Upper lobe of left lung (tissue), 6 donors: ENCODE measurements around the gene DLAT. TPM values are rescaled to one million over a fixed set of nuclear protein-coding genes. Genes with fewer than 3 reads are reported as not detected.
"Not testable (repeated sequence)": the region's sequence is repeated elsewhere in the genome, so short reads cannot be mapped to it uniquely, and the experiment has no call there.

Experiments
- ATAC-seq, 2 donors: fragments of 200-7000 bp; cut with Tn5 transposase; one replicate each; pipeline ENCODE4 v1.9.1; 2022; ENCODE audit warnings: mild to moderate bottlenecking in 2 of 2, moderate library complexity in 2 of 2; ENCODE audit not compliant: low FRiP score in 2 of 2
- DNase-seq, 2 donors: peaks; one replicate each; pipeline ENCODE4 v3.0.0-alpha.2; 2019 to 2020
- H3K27ac ChIP-seq, 4 donors: fragments of 200-600 bp; sonication (generic); one replicate each; pipeline ENCODE4 v1.5.1; 2016 to 2019
- H3K27me3 ChIP-seq, 4 donors: fragments of 200-600 bp; sonication (generic); one replicate each; pipeline ENCODE4 v1.5.1; 2017 to 2019
- H3K36me3 ChIP-seq, 4 donors: fragments of 200-600 bp; sonication (generic); one replicate each; pipeline ENCODE4 v1.5.1; 2016 to 2019
- H3K4me1 ChIP-seq, 4 donors: fragments of 200-600 bp; sonication (generic); one replicate each; pipeline ENCODE4 v1.5.1; 2018 to 2019
- H3K4me3 ChIP-seq, 4 donors: fragments of 200-600 bp; sonication (generic); one replicate each; pipeline ENCODE4 v1.5.1; 2017 to 2019; ENCODE audit warnings: mild to moderate bottlenecking in 2 of 4, moderate library complexity in 1 of 4
- H3K9me3 ChIP-seq, 4 donors: fragments of 200-600 bp; sonication (generic); one replicate each; pipeline ENCODE4 v1.5.1; 2018 to 2019
- CTCF ChIP-seq, 6 experiments: fragments of 450-650 bp in 4 of 6; fragments of 200-600 bp in 2 of 6; sonication (generic) in 2 of 6; IDR thresholded peaks; one replicate each; pipeline ENCODE4 v1.5.1; 2016 to 2019; ENCODE audit warnings: antibody characterized with exemption in 6 of 6
- EP300 ChIP-seq, 4 donors: sonication (generic); formaldehyde crosslinking; IDR thresholded peaks; one replicate each; pipeline ENCODE4 v1.5.1; 2017; ENCODE audit warnings: antibody characterized with exemption in 4 of 4, control low read depth in 2 of 4
- POLR2A ChIP-seq, 4 donors: fragments of 450-650 bp; IDR thresholded peaks; one replicate each; pipeline ENCODE4 v1.5.1; 2016 to 2017; ENCODE audit warnings: antibody characterized with exemption in 4 of 4, mild to moderate bottlenecking in 2 of 4
- POLR2AphosphoS5 ChIP-seq, 2 donors: sonication (generic); formaldehyde crosslinking; IDR thresholded peaks; one replicate each; pipeline ENCODE4 v1.5.1; 2017; ENCODE audit warnings: antibody characterized with exemption in 2 of 2
- WGBS, 2 donors: methylation state at CpG; one replicate each; pipeline ENCODE4 v1.1.5; 2017 to 2018; 5-methylcytosine and 5-hydroxymethylcytosine counted together
- total RNA-seq, 6 donors: library from RNA; depleted of rRNA in 4 of 6; stranded (reverse); fragments of >200 nt in 4 of 6; gene quantifications; one replicate each; pipeline versions ENCODE4 v1.1.0 to v1.2.1, GENCODE V29; 2016 to 2021
- donor health status: DM: no; HTN: no; CAD: no; lungs with moderate emphysema.
- donor health status: DM: no; HTN: yes; CAD: no; lungs with severe emphysema.

The DLAT gene
- total RNA-seq, 6 donors from 2014 or later: 12.6 to 37.7 (median 27.2) TPM

- ATAC-seq: no peak
- no peak for TF ChIP-seq POLR2A (IDR thresholded peaks at IDR 0.05)
- TF ChIP-seq CTCF (IDR thresholded peaks at IDR 0.05): no peak
- no peak for TF ChIP-seq POLR2AphosphoS5 (IDR thresholded peaks at IDR 0.05)
- TF ChIP-seq EP300 (IDR thresholded peaks at IDR 0.05): no peak
- H3K36me3 ChIP-seq: peaks cover 9 to 73% (median 23%) of the 10 kb centered on the region in 4 donors
- H3K27me3 ChIP-seq: no peaks in the 10 kb centered on the region
- 96% methylated on average over 4 of the region's 4 CpGs for WGBS, 2 donors
- no peak overlapping the region for H3K27ac ChIP-seq
- DNase-seq: no peak
- peaks cover 0 to 5% (median 0%) of the 10 kb centered on the region in 4 donors for H3K4me1 ChIP-seq
- H3K4me3 ChIP-seq: no peak overlapping the region
- no peaks in the 10 kb centered on the region for H3K9me3 ChIP-seq
Measured at GRCh38 chr11:112044961-112045360, 19.8 kb downstream of the DLAT start.

DNA sequence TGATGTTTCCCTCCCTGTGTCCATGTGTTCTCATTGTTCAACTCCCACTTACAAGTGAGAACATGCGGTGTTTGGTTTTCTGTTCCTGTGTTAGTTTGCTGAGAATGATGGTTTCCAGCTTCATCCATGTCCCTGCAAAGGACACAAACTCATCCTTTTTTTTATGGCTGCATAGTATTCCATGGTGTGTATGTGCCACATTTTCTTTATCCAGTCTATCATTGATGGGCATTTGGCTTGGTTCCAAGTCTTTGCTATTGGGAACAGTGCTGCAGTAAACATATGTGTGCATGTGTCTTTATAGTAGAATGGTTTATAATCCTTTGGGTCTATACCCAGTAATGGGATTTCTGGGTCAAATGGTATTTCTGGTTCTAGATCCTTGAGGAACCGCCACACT, 21.4 kb downstream of the DLAT start:
- H3K9me3 ChIP-seq, ATAC-seq, DNase-seq, H3K4me3 ChIP-seq, H3K4me1 ChIP-seq, H3K27me3 ChIP-seq, H3K27ac ChIP-seq: not testable (repeated sequence)
- H3K36me3 ChIP-seq: peaks cover 13 to 74% (median 29%) of the 10 kb centered on the region in 4 donors
- 92 to 100% methylated on average over 2 of the region's 2 CpGs for WGBS, 2 donors

- not testable (repeated sequence) for H3K27me3 ChIP-seq, H3K9me3 ChIP-seq, H3K4me1 ChIP-seq, H3K27ac ChIP-seq, DNase-seq, H3K4me3 ChIP-seq, ATAC-seq
- peaks cover 14 to 86% (median 41%) of the 10 kb centered on the region in 4 donors for H3K36me3 ChIP-seq
- WGBS, 2 donors: 89 to 98% methylated on average over 3 of the region's 3 CpGs
Measured at GRCh38 chr11:112048256-112048655, 23.0 kb downstream of the DLAT start.

DNA sequence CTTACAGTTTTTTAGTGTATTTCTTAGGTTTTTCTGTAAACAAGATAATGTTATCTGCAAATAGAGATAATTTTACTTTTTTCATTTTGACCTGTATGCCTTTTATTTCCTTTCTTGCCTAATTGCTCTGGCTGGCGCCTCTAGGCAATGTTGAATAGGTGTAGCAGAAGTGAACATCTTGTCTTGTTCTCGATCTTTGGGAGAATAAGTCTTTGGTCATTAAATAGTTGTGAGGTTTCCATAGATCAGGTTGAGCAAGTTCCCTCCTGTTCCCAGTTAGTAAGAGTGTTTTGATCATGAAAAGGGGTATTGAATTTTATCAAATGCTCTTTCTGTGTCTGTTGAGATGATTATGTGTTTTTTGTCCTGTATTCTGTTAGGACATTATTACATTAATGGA, 24.6 kb downstream of the DLAT start:
- Histone ChIP-seq H3K27ac (no peak overlapping the region), H3K36me3 (peaks cover 13 to 89% (median 43%) of the 10 kb centered on the region in 4 donors), H3K4me1 (peaks cover 0 to 5% (median 0%) of the 10 kb centered on the region in 4 donors), H3K9me3 (no peaks in the 10 kb centered on the region), H3K4me3 (no peak overlapping the region), H3K27me3 (no peaks in the 10 kb centered on the region)
- no peak for DNase-seq
- no peak for ATAC-seq
- TF ChIP-seq POLR2A (IDR thresholded peaks at IDR 0.05): no peak
- 47 to 50% methylated on average over 2 of the region's 2 CpGs for WGBS, 2 donors

DNA sequence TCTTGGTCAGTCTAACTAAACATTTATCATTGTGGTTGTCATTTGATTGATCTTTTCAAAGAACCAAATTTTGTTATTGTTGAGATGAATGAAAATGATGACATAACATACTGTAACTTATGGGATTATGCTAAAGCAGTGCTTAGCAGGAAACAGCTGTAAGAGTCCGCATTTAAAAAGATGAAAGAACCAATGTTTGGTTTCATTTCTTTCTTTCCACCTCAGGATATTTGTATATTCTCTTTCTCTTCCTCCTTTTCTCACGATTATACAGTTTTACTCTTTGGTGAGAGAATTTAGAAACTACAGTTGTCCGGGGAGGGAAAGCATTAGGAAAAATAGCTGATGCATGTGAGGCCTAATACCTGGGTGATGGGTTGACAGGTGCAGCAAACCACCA, 25.5 kb downstream of the DLAT start:
- WGBS, 2 donors: 67 to 83% methylated on average over 3 of the region's 3 CpGs
- Histone ChIP-seq H3K27me3 (no peaks in the 10 kb centered on the region), H3K36me3 (peaks cover 8 to 80% (median 33%) of the 10 kb centered on the region in 4 donors), H3K4me3 (no peak overlapping the region), H3K4me1 (peaks cover 0 to 5% (median 0%) of the 10 kb centered on the region in 4 donors), H3K9me3 (no peaks in the 10 kb centered on the region), H3K27ac (no peak overlapping the region)
- ATAC-seq (no peak), DNase-seq (no peak)
- no peak for TF ChIP-seq EP300 (IDR thresholded peaks at IDR 0.05)
- TF ChIP-seq POLR2AphosphoS5 (IDR thresholded peaks at IDR 0.05): no peak

DNA sequence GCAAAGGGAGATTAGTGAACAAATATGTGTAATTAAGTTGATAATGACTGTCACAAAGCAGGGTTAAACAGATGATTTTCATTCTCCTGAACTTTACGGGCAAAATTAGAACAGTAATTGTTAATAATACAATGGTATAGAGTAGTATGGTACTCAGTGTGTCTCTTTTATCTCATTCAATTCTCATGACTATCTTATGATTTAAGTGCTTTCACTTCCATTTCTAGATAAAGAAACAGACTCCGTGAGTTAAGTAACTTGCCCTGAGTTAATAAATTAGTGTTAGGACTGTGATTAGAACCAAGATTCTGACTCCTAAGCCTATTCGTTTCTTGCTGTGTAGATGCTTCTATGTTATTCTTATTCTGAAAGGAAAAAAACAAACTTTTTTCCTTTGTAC, 26.6 kb downstream of the DLAT start:
- Histone ChIP-seq H3K36me3 (peaks cover 8 to 78% (median 29%) of the 10 kb centered on the region in 4 donors), H3K27me3 (no peaks in the 10 kb centered on the region), H3K9me3 (no peaks in the 10 kb centered on the region), H3K27ac (no peak overlapping the region), H3K4me1 (peaks cover 0 to 5% (median 0%) of the 10 kb centered on the region in 4 donors), H3K4me3 (no peak overlapping the region)
- WGBS, 2 donors: 82 to 88% methylated on average over 3 of the region's 3 CpGs
- TF ChIP-seq POLR2AphosphoS5 (IDR thresholded peaks at IDR 0.05) (no peak), POLR2A (IDR thresholded peaks at IDR 0.05) (no peak), EP300 (IDR thresholded peaks at IDR 0.05) (no peak), CTCF (IDR thresholded peaks at IDR 0.05) (no peak)
- ATAC-seq (no peak), DNase-seq (no peak)

GRCh38 chr11:112057170-112057569, 32.0 kb downstream of the DLAT start:
- Histone ChIP-seq H3K4me1 (no peaks in the 10 kb centered on the region), H3K27me3 (no peaks in the 10 kb centered on the region), H3K9me3 (no peaks in the 10 kb centered on the region), H3K4me3 (no peak overlapping the region), H3K36me3 (peaks cover 6 to 75% (median 38%) of the 10 kb centered on the region in 4 donors), H3K27ac (no peak overlapping the region)
- no peak for ATAC-seq
- TF ChIP-seq CTCF (IDR thresholded peaks at IDR 0.05) (no peak), POLR2AphosphoS5 (IDR thresholded peaks at IDR 0.05) (no peak), POLR2A (IDR thresholded peaks at IDR 0.05) (no peak), EP300 (IDR thresholded peaks at IDR 0.05) (no peak)
- no peak for DNase-seq
- 64 to 67% methylated on average over 4 of the region's 4 CpGs for WGBS, 2 donors
